ENCODE data around the gene SLC9A9. TPM values are rescaled to one million over a fixed set of nuclear protein-coding genes. Genes with fewer than 3 reads are reported as not detected.

Gene SLC9A9
- total and polyA plus RNA-seq, 9 of the 15 experiments (the other 6 are each of a cell fraction or from before 2014, with no cell fraction given): 0.03 to 0.13 TPM; not detected in 7

- TF ChIP-seq, protein P1, sequence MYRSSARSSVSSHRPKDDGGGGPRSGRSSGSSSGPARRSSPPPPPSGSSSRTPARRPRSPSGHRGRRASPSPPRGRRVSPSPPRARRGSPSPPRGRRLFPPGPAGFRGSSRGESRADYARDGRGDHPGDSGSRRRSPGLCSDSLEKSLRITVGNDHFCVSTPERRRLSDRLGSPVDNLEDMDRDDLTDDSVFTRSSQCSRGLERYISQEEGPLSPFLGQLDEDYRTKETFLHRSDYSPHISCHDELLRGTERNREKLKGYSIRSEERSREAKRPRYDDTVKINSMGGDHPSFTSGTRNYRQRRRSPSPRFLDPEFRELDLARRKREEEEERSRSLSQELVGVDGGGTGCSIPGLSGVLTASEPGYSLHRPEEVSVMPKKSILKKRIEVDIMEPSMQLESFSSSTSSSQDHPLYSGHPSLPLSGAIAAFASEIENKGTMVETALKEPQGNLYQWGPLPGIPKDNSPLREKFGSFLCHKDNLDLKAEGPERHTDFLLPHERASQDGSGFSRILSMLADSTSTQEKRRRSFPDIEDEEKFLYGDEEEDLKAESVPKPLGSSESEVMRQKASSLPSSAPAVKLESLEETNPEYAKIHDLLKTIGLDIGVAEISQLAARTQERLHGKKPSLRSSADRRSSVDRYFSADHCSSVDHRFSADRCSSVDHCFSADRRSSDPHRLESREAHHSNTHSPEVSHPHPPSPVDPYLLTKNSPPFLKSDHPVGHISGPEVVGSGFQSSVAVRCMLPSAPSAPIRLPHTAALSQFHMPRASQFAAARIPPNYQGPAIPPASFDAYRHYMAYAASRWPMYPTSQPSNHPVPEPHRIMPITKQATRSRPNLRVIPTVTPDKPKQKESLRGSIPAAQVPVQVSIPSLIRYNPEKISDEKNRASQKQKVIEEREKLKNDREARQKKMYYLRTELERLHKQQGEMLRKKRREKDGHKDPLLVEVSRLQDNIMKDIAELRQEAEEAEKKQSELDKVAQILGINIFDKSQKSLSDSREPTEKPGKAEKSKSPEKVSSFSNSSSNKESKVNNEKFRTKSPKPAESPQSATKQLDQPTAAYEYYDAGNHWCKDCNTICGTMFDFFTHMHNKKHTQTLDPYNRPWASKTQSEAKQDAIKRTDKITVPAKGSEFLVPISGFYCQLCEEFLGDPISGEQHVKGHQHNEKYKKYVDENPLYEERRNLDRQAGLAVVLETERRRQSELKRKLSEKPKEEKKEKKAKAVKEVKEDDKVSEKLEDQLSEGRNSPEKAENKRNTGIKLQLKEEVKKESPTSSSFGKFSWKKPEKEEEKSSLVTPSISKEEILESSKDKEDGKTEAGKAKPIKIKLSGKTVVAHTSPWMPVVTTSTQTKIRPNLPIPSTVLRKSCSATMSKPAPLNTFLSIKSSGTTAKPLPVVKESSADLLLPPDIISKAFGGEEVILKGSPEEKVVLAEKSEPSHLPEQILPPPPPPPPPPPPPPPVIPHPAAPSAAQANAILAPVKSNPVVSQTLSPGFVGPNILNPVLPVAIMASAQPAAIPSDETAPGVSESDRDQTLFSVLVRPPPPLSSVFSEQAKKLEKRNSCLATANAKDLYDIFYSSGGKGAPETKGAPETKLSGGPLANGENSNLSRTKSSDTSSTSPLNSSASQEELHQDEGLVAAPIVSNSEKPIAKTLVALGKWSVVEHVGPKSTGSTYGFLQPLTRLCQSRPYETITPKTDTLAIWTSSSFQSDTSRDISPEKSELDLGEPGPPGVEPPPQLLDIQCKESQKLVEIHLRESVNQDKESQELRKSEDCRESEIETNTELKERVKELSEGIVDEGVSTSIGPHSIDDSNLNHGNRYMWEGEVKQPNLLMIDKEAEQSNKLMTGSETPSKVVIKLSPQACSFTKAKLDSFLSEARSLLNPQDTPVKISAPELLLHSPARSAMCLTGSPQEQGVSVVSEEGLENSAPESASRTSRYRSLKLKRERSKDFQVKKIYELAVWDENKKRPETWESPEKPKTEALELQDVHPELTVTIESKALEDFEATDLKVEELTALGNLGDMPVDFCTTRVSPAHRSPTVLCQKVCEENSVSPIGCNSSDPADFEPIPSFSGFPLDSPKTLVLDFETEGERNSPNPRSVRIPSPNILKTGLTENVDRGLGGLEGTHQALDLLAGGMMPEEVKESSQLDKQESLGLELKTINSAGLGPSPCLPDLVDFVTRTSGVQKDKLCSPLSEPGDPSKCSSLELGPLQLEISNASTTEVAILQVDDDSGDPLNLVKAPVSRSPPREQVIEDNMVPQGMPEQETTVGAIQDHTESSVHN (IDR thresholded peaks at IDR 0.05; ENCODE audit: borderline replicate concordance in 1 of 2, low read depth in 1 of 2): no peak
- TF ChIP-seq HDAC6 (IDR thresholded peaks at IDR 0.05; ENCODE audit: low read depth, low read length): no peak
- TF ChIP-seq ZNF263 (CRISPR knock-in tag; IDR thresholded peaks at IDR 0.05; ENCODE audit: borderline replicate concordance): no peak
- TF ChIP-seq, protein P2, sequence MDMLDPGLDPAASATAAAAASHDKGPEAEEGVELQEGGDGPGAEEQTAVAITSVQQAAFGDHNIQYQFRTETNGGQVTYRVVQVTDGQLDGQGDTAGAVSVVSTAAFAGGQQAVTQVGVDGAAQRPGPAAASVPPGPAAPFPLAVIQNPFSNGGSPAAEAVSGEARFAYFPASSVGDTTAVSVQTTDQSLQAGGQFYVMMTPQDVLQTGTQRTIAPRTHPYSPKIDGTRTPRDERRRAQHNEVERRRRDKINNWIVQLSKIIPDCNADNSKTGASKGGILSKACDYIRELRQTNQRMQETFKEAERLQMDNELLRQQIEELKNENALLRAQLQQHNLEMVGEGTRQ (CRISPR knock-in tag; IDR thresholded peaks at IDR 0.05): no peak
- TF ChIP-seq ZNF124 (CRISPR knock-in tag; IDR thresholded peaks at IDR 0.05): no peak
- TF ChIP-seq CGGBP1 (CRISPR knock-in tag; IDR thresholded peaks at IDR 0.05): no peak
- TF ChIP-seq RHOXF2B (CRISPR knock-in tag; conservative IDR thresholded peaks at IDR 0.05): no peak
- no peak for TF ChIP-seq MBD1 (CRISPR knock-in tag; IDR thresholded peaks at IDR 0.05)
- TF ChIP-seq ZNF75A (CRISPR knock-in tag; IDR thresholded peaks at IDR 0.05): no peak
- no peak for TF ChIP-seq RBM22 (IDR thresholded peaks at IDR 0.05; ENCODE audit: low read depth, low read length, poor library complexity, severe bottlenecking)
- TF ChIP-seq ZNF586 (CRISPR knock-in tag; conservative IDR thresholded peaks at IDR 0.05): no peak
- no peak for TF ChIP-seq CHD2 (IDR thresholded peaks at IDR 0.05; ENCODE audit: low read depth, low read length)
- peak in 1 of 2 experiments; percentile 19; a peak in 1 of 3 replicates for TF ChIP-seq CBX3 (IDR thresholded peaks at IDR 0.05; ENCODE audit: borderline replicate concordance in 1 of 2, low read length in 2 of 2)
- TF ChIP-seq NRF1 (conservative IDR thresholded peaks at IDR 0.05 in 1 of 2, IDR thresholded peaks at IDR 0.05 in 1 of 2): no peak
- TF ChIP-seq, protein P3, sequence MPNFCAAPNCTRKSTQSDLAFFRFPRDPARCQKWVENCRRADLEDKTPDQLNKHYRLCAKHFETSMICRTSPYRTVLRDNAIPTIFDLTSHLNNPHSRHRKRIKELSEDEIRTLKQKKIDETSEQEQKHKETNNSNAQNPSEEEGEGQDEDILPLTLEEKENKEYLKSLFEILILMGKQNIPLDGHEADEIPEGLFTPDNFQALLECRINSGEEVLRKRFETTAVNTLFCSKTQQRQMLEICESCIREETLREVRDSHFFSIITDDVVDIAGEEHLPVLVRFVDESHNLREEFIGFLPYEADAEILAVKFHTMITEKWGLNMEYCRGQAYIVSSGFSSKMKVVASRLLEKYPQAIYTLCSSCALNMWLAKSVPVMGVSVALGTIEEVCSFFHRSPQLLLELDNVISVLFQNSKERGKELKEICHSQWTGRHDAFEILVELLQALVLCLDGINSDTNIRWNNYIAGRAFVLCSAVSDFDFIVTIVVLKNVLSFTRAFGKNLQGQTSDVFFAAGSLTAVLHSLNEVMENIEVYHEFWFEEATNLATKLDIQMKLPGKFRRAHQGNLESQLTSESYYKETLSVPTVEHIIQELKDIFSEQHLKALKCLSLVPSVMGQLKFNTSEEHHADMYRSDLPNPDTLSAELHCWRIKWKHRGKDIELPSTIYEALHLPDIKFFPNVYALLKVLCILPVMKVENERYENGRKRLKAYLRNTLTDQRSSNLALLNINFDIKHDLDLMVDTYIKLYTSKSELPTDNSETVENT (CRISPR knock-in tag; IDR thresholded peaks at IDR 0.05): no peak
Measured at GRCh38 chr3:143222505-143222904, 625.8 kb downstream of the SLC9A9 start (continued).
